ENCODE results near the gene GNA12.

DNA sequence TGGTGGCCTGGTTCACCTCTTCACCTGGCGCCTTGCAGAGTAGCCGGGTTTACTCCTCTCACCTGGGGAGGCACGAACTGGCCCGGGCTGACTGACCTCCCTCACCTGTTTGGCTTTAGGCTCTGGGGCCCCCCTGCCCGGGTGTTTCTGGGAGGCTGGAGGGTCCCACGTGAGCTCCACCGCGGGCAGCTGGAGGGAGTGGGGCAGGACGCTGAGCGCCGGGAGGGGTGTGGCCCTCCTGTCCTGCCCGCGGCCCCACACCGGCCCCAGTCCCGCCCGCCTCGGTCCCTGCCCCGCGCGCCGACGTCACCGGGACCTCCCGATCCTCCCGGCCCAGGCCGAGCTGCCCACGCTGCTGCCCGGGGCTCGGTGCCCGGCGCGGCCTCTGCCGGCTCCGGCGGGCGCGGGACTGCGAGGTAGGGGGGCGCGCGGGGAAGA is 156.2 kb downstream of the GNA12 start, which contains the start of gene AMZ1:
- TF ChIP-seq EZH2 (IDR thresholded peaks at IDR 0.05) (no peak), POLR2AphosphoS5 (IDR thresholded peaks at IDR 0.05; ENCODE audit: borderline replicate concordance, low read depth, low read length) (no peak), FOXP2 (optimal IDR thresholded peaks at IDR 0.05; ENCODE audit: control extremely low read depth, extremely low read length, insufficient read depth) (no peak)

All from SK-N-MC (cell line).